ENCODE data around the gene FSD1L.

FSD1L gene

DNA sequence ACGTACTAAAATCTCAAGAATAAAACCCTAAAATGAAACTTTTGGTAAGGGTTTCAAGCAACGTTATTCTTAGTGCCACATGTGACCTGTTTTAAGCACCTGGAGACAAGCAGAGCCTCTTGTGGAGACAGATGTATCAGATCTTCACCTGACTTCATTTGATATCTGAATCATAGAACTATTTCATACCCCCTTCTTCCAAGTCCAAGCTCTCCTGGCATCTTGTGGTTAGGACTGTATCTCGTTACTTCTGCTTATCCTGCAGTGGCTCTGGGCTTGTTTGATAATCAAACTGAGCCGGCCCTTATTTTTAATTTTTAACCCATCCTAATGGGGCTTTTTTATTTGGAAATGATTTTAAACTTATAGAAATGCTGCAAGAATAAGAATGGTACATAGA lies 11.1 kb upstream of the FSD1L start:
- no peak for DNase-seq

DNA sequence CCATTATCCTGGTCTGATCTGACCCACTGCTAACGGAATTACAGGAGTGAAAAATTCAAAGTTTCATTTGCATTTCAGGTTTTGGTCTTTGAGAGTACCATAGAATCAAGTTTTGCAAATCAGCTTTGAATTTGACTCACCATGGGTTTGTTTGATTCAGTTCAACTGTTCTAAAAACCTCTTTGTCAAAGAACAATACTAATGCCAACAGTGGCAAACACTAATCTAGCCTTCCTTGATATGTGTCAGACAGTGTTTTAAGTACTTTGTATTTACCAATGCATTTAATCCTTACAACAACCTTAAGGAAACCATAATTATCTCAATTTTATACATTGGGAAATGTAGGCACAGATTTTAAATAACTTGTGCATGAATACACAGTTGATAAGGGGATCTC lies 10.1 kb upstream of the FSD1L start:
- DNase-seq, result no peak

- no peak for DNase-seq
Measured at GRCh38 chr9:105438141-105438806, 9.6 kb upstream of the FSD1L start.

DNA sequence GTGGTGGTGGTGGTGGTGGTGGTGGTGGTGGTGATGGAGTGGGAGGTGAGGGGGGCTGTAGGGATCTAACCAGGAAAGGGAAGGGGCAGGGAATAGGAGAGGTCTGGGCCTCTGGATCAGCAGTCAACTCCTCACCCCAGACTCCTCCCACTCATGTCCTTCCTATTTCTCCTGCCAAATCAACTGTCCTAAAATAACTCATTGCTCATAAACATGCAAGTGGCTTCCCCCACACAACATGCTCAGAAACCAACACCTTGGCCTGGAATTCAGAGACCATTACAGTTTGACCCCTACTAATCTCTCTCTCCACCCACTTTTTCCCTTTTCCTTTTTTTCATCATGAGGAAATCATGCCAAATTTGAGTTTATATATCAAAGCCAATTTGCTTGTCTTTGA lies 8.4 kb upstream of the FSD1L start:
- DNase-seq, result no peak

GRCh38 chr9:105441616-105442160 lies 6.1 kb upstream of the FSD1L start:
- no peak for DNase-seq

DNA sequence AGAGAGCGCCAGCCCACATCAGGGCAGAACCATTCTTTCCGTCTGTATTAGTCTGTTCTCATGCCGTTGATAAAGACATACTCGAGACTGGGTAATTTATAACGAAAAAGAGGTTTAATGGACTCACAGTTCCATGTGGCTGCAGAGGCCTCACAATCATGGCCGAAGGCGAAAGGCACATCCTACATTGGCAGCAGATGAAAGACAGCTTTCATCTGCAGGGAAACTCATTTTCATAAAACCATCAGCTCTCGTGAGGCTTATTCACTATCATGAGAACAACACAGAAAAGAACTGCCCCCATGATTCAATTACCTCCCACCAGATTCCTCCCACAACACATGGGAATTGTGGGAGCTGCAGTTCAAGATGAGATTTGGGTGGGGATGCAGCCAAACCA lies 4.7 kb upstream of the FSD1L start:
- no peak for DNase-seq

- no peak for DNase-seq
Measured at GRCh38 chr9:105444130-105444529, 3.7 kb upstream of the FSD1L start.

- no peak for DNase-seq
Measured at GRCh38 chr9:105445203-105445881, 2.5 kb upstream of the FSD1L start.

DNA sequence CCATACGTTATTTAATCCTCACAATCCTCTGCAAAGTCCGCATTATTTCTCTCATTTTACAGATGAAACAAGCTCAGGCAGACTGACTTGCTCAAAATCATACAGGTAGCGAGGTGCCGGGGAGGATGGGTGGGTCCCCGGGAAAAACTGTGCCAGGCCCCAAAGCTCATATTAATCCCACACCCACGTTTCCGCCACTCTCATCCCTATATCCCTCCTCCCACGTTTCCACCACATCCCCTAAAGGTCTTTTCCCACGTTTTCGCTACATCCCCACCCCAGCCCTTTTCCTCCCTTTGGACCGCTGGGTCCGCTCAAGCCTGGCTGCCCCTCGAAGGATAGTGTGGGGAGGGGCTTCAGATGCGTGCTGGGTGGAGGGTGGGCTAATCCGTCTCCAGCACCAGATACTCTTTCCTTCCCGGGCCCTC lies 434 bp upstream of the FSD1L start:
- no peak for DNase-seq

DNA sequence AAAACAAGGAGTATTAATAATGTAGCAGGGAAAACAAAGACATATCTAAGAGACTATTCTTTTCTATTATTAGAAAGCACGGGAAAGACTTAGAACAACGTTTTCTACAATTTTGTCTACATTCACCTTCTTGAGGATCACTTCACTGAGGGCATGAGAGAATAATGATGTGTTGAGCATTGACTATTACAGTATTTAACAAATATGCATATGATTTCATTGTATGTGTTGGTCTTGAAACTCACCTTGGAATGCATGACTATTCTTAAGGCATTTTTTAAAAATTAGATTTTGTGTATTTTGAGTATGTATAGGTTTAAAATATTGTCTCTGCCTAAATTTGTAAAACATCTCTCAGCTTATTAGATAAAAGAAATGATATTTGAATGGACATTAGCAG lies 1.2 kb downstream of the FSD1L start:
- DNase-seq, result no peak

GRCh38 chr9:105452185-105452584 lies 4.4 kb downstream of the FSD1L start:
- no peak for DNase-seq

GRCh38 chr9:105455836-105456475 lies 8.1 kb downstream of the FSD1L start:
- DNase-seq, result no peak

DNA sequence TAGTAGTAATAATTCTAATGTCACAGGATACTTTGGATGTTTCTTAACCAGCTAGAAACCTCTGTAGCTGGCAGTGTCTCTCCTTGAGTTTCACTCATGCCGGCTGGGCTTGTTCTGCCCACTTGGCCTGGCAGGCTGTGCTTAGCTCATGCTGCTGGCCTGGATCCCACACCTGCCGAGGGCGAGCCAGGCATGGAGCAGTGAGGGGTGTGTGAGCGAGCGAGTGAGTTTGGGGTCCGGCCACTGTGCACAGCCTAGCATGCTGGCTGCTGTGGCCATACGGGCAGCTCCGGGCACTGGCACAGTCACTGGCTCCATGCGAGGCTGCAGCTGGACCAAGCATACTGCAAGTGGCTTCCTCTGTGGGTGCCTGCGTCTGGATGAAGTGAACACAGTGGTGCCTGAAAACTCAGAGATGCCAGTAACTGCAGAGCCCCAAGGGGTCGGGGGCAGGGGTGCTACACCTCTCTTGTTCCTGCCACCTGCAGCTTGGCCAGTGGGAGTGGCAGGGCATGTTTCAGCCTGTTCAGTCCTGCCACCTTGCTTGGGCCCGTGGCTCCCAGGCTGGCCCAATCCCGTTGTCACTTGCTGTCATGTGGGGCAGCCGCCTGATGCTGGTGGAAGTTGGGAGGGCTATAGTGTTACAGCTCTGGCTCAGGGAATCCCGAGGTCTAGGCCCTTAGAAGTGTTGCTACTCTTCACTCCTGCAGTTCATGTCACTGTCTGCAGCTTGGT lies 9.9 kb downstream of the FSD1L start:
- DNase-seq, result no peak

- DNase-seq, result no peak
Measured at GRCh38 chr9:105458404-105458803, 10.6 kb downstream of the FSD1L start.

DNA sequence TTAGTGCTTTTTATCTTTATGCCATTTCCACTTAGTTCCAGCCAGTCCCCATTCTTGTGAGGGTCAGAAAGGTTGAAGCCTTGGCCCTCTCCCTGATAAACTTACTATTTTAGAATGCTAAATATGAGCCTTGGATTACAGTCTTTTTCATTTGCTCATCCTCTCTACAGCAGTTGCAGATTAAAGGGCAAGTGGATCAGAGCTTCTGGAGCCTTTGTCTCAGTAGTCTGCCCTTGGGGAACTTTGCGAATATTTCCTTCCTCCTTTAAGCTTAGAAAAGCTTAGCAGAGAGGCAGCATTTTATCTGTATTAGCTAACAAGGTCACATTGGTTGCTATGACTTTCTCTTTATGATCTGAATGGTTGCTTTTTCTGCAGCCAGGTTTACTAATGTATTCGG lies 11.5 kb downstream of the FSD1L start:
- no peak for DNase-seq

GRCh38 chr9:105466898-105467455 lies 19.1 kb downstream of the FSD1L start:
- DNase-seq, result no peak

- DNase-seq, result no peak
Measured at GRCh38 chr9:105468875-105469274, 21.0 kb downstream of the FSD1L start.

GRCh38 chr9:105473221-105473620 lies 25.4 kb downstream of the FSD1L start:
- DNase-seq, result no peak

GRCh38 chr9:105475302-105475701 lies 27.5 kb downstream of the FSD1L start:
- no peak for DNase-seq

DNA sequence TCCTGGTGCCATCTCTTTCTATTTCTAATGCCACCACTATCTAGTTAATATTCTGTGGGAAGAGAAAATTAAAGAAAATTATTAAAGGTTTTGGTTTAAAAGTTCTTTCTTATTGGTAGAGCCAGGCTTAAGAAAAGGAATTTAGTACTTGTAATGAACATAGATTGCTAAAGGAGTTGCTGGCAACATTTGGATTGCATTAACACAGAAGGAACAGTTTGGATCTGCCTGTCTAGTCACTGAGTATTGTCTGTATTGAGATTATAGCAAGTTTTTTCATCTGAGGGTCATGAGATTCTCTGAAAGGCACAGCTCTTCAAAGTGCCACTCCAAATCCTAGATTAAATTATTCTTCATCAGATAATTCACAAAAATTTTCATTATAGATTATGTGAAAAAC lies 32.0 kb downstream of the FSD1L start:
- no peak for DNase-seq

- no peak for DNase-seq
Measured at GRCh38 chr9:105483618-105484017, 35.8 kb downstream of the FSD1L start.

DNA sequence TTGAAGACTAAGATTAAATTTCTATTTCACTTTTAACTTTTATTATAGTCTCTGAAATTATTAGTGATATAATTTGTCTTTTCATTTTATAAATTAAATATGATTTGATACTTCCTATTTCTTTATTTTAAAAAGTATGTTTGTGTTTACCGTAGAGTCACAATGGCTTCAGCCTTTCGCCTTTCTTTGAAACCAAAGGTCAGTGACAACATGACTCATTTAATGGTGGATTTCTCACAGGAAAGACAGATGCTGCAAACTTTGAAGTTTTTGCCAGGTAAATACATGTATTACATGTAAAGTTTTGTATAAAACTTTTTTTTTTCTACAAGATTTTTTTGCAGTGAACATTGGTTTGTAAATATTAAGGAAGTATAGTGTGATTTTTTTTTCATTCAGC lies 36.4 kb downstream of the FSD1L start:
- DNase-seq, result no peak

GRCh38 chr9:105485131-105485530 lies 37.3 kb downstream of the FSD1L start:
- no peak for DNase-seq

All from CD4-positive, alpha-beta T cell treated with Interferon gamma for 1 hour (primary cell).